ENCODE results near the gene ACRBP. TPM values are rescaled to one million over a fixed set of nuclear protein-coding genes. Genes with fewer than 3 reads are reported as not detected.
"Not testable (repeated sequence)": the region's sequence is repeated elsewhere in the genome, so short reads cannot be mapped to it uniquely, and the experiment has no call there.

Gene ACRBP
- total RNA-seq, 2 experiments from 2014 or later, result 4.4 to 9.4 TPM

GRCh38 chr12:6603095-6603567, 44.1 kb downstream of the ACRBP start:
- peaks cover 41% of the 10 kb centered on the region for H3K79me2 ChIP-seq (ENCODE audit: insufficient read depth, low read depth, low read length)
- H3K4me3 ChIP-seq (ENCODE audit: low read depth, low read length, poor library complexity, severe bottlenecking), result peak overlapping the region; percentile 50
- peaks cover 76% of the 10 kb centered on the region for H3K36me3 ChIP-seq (ENCODE audit: insufficient read depth, low read length)
- peak; percentile 37 for DNase-seq (ENCODE audit: low spot score)
- H3K9me3 ChIP-seq (ENCODE audit: low read length), result no peaks in the 10 kb centered on the region
- H3K4me1 ChIP-seq (ENCODE audit: insufficient read depth, low read length, poor library complexity, severe bottlenecking), result peaks cover 41% of the 10 kb centered on the region
- CTCF ChIA-PET (ENCODE audit: unreplicated experiment), result interaction anchor here (0.5 to 0.8 kb wide), 2 partner anchors 11 to 65 kb away, joined by 3 to 6 read pairs; no protein-coding TSS in a partner anchor
- POLR2A ChIA-PET, result interaction anchor here (0.5 to 1.2 kb wide), 3 partner anchors 31 to 154 kb away, joined by 3 to 4 read pairs (median 4); no protein-coding TSS in a partner anchor
- H2AFZ ChIP-seq (ENCODE audit: low read length), result no peak overlapping the region
- H3K4me2 ChIP-seq (ENCODE audit: low read length), result peak overlapping the region; percentile 94
- H3K27ac ChIP-seq (ENCODE audit: low read depth, low read length, poor library complexity, severe bottlenecking), result peak overlapping the region; percentile 5
- no TSS peak for BruUV-seq (replicated peaks)
- TF ChIP-seq, protein P1, sequence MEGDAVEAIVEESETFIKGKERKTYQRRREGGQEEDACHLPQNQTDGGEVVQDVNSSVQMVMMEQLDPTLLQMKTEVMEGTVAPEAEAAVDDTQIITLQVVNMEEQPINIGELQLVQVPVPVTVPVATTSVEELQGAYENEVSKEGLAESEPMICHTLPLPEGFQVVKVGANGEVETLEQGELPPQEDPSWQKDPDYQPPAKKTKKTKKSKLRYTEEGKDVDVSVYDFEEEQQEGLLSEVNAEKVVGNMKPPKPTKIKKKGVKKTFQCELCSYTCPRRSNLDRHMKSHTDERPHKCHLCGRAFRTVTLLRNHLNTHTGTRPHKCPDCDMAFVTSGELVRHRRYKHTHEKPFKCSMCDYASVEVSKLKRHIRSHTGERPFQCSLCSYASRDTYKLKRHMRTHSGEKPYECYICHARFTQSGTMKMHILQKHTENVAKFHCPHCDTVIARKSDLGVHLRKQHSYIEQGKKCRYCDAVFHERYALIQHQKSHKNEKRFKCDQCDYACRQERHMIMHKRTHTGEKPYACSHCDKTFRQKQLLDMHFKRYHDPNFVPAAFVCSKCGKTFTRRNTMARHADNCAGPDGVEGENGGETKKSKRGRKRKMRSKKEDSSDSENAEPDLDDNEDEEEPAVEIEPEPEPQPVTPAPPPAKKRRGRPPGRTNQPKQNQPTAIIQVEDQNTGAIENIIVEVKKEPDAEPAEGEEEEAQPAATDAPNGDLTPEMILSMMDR (conservative IDR thresholded peaks at IDR 0.05; ENCODE audit: low read length), result no peak
- TF ChIP-seq EZH2phosphoT487 (IDR thresholded peaks at IDR 0.05; ENCODE audit: borderline replicate concordance, low read depth, low read length), result no peak
- intact Hi-C loops (cut with micrococcal nuclease; ENCODE audit: unreplicated experiment), result no loop called here
- peaks cover 18% of the 10 kb centered on the region for H4K20me1 ChIP-seq (ENCODE audit: insufficient read depth, low read length)
- H3K9me2 ChIP-seq (ENCODE audit: insufficient read depth, low read length), result no peaks in the 10 kb centered on the region

DNA sequence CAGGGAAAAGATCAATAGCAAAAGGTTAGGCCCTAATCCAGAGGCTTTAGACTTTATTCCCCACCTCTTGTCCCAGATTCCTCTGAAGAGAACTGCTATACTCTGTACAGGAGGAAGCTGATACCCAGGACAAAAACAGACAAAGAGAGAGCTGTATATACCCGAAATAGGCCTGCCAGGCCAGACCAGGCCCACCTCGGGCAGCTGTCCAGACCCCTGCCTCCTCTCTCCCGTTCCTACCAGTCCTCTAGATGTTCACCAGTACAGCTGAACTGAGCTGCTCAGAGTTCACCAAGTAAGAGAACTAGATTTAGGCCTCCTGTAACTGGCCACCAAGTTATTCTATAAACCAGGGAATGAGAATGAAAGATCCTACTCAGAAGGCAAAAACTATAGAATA, 44.7 kb downstream of the ACRBP start:
- intact Hi-C loops (cut with micrococcal nuclease; ENCODE audit: unreplicated experiment), result no loop called here
- Histone ChIP-seq H2AFZ (ENCODE audit: low read length) (no peak overlapping the region), H3K4me2 (ENCODE audit: low read length) (peak overlapping the region; percentile 94), H3K79me2 (ENCODE audit: insufficient read depth, low read depth, low read length) (peaks cover 41% of the 10 kb centered on the region), H4K20me1 (ENCODE audit: insufficient read depth, low read length) (peaks cover 18% of the 10 kb centered on the region), H3K36me3 (ENCODE audit: insufficient read depth, low read length) (peaks cover 82% of the 10 kb centered on the region), H3K4me1 (ENCODE audit: insufficient read depth, low read length, poor library complexity, severe bottlenecking) (peaks cover 35% of the 10 kb centered on the region), H3K27ac (ENCODE audit: low read depth, low read length, poor library complexity, severe bottlenecking) (peak overlapping the region; percentile 5), H3K9me2 (ENCODE audit: insufficient read depth, low read length) (no peaks in the 10 kb centered on the region), H3K9me3 (ENCODE audit: low read length) (no peaks in the 10 kb centered on the region), H3K4me3 (ENCODE audit: low read depth, low read length, poor library complexity, severe bottlenecking) (peak overlapping the region; percentile 50)
- TF ChIP-seq, protein P1 (conservative IDR thresholded peaks at IDR 0.05; ENCODE audit: low read length), result no peak
- TF ChIP-seq EZH2phosphoT487 (IDR thresholded peaks at IDR 0.05; ENCODE audit: borderline replicate concordance, low read depth, low read length), result no peak
- POLR2A ChIA-PET, result interaction anchor here (0.5 to 1.2 kb wide), 3 partner anchors 31 to 154 kb away, joined by 3 to 4 read pairs (median 4); no protein-coding TSS in a partner anchor
- DNase-seq (ENCODE audit: low spot score), result no peak
- CTCF ChIA-PET (ENCODE audit: unreplicated experiment), result interaction anchor here (0.5 to 0.8 kb wide), 2 partner anchors 11 to 65 kb away, joined by 3 to 6 read pairs; no protein-coding TSS in a partner anchor
- BruUV-seq (replicated peaks), result no TSS peak

DNA sequence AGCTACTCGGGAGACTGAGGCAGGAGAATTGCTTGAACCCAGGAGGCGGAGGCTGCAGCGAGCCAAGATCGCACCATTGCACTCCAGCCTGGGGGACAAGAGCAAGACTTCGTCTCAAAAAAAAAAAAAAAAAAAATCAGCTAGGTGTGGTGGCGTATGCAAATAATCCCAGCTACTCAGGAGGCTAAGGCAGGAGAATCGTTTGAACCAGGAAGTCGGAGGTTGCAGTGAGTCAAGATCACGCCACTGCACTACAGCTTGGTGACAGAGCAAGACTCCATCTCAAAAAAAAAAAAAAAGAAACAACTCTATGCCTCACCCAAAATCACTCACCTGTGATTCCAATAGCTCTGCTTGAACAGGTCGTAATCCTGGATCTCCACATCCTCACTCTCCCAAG, 51.6 kb downstream of the ACRBP start:
- H3K4me2 ChIP-seq (ENCODE audit: low read length); H2AFZ ChIP-seq (ENCODE audit: low read length); CTCF ChIA-PET (ENCODE audit: unreplicated experiment); BruUV-seq (replicated peaks); H3K27ac ChIP-seq (ENCODE audit: low read depth, low read length, poor library complexity, severe bottlenecking); H3K9me2 ChIP-seq (ENCODE audit: insufficient read depth, low read length); H4K20me1 ChIP-seq (ENCODE audit: insufficient read depth, low read length); H3K4me1 ChIP-seq (ENCODE audit: insufficient read depth, low read length, poor library complexity, severe bottlenecking); intact Hi-C loops (cut with micrococcal nuclease; ENCODE audit: unreplicated experiment); H3K79me2 ChIP-seq (ENCODE audit: insufficient read depth, low read depth, low read length); H3K9me3 ChIP-seq (ENCODE audit: low read length); DNase-seq (ENCODE audit: low spot score); H3K4me3 ChIP-seq (ENCODE audit: low read depth, low read length, poor library complexity, severe bottlenecking): not testable (repeated sequence)
- H3K36me3 ChIP-seq (ENCODE audit: insufficient read depth, low read length), result peaks cover 97% of the 10 kb centered on the region
- POLR2A ChIA-PET, result interaction anchor here (1.6 kb wide), 1 partner anchor 12 kb away, joined by 5 read pairs; no protein-coding TSS in a partner anchor

Measured in OCI-LY7 (cell line).